Measurements from ENCODE around the gene POLR3H. TPM values are rescaled to one million over a fixed set of nuclear protein-coding genes. Genes with fewer than 3 reads are reported as not detected.
A peak's percentile ranks its signal among the peaks of the same experiment; 100 is the strongest.
"Not testable (repeated sequence)": the region's sequence is repeated elsewhere in the genome, so short reads cannot be mapped to it uniquely, and the experiment has no call there.

The POLR3H gene
- total RNA-seq, 1 donor from 2014 or later: 15.8 TPM

- Histone ChIP-seq H3K4me1 (peaks cover 65% of the 10 kb centered on the region), H3K27ac (replicated peaks) (peak overlapping the region; percentile 97), H3K9me3 (replicated peaks) (no peaks in the 10 kb centered on the region), H3K36me3 (no peaks in the 10 kb centered on the region), H3K27me3 (ENCODE audit: low read depth) (peaks cover 18% of the 10 kb centered on the region), H3K4me3 (peak overlapping the region; percentile 74)
- intact Hi-C loops (cut with micrococcal nuclease): no loop called here
- no peak for TF ChIP-seq CTCF (IDR thresholded peaks at IDR 0.05; ENCODE audit: borderline replicate concordance)
- DNase-seq: no peak
Measured at GRCh38 chr22:41560095-41560471, 15.8 kb upstream of the POLR3H start.

- H3K9me3 ChIP-seq (replicated peaks); H3K36me3 ChIP-seq; DNase-seq; H3K4me3 ChIP-seq; intact Hi-C loops (cut with micrococcal nuclease): not testable (repeated sequence)
- peaks cover 55% of the 10 kb centered on the region for H3K4me1 ChIP-seq
- H3K27me3 ChIP-seq (ENCODE audit: low read depth): peaks cover 18% of the 10 kb centered on the region
- H3K27ac ChIP-seq (replicated peaks): peak overlapping the region; percentile 75
Measured at GRCh38 chr22:41558241-41558630, 14.0 kb upstream of the POLR3H start.

GRCh38 chr22:41557401-41558240 lies 13.4 kb upstream of the POLR3H start:
- no peaks in the 10 kb centered on the region for H3K36me3 ChIP-seq
- DNase-seq: peak; percentile 79
- no peak for TF ChIP-seq CTCF (IDR thresholded peaks at IDR 0.05; ENCODE audit: borderline replicate concordance)
- H3K4me3 ChIP-seq: peak overlapping the region; percentile 0
- peaks cover 14% of the 10 kb centered on the region for H3K27me3 ChIP-seq (ENCODE audit: low read depth)
- peak overlapping the region; percentile 75 for H3K27ac ChIP-seq (replicated peaks)
- peaks cover 54% of the 10 kb centered on the region for H3K4me1 ChIP-seq
- intact Hi-C loops (cut with micrococcal nuclease): no loop called here
- H3K9me3 ChIP-seq (replicated peaks): no peaks in the 10 kb centered on the region

- Histone ChIP-seq H3K36me3 (no peaks in the 10 kb centered on the region), H3K4me3 (no peak overlapping the region), H3K4me1 (peaks cover 54% of the 10 kb centered on the region), H3K27me3 (ENCODE audit: low read depth) (peaks cover 4% of the 10 kb centered on the region), H3K9me3 (replicated peaks) (no peaks in the 10 kb centered on the region), H3K27ac (replicated peaks) (peak overlapping the region; percentile 75)
- intact Hi-C loops (cut with micrococcal nuclease): no loop called here
- TF ChIP-seq CTCF (IDR thresholded peaks at IDR 0.05; ENCODE audit: borderline replicate concordance): no peak
- no peak for DNase-seq
Measured at GRCh38 chr22:41556561-41556960, 12.3 kb upstream of the POLR3H start.

GRCh38 chr22:41555325-41555982 lies 11.2 kb upstream of the POLR3H start:
- Histone ChIP-seq H3K4me1 (peaks cover 47% of the 10 kb centered on the region), H3K27me3 (ENCODE audit: low read depth) (peaks cover 4% of the 10 kb centered on the region), H3K36me3 (no peaks in the 10 kb centered on the region), H3K9me3 (replicated peaks) (no peaks in the 10 kb centered on the region), H3K27ac (replicated peaks) (no peak overlapping the region), H3K4me3 (no peak overlapping the region)
- intact Hi-C loops (cut with micrococcal nuclease): no loop called here
- no peak for TF ChIP-seq CTCF (IDR thresholded peaks at IDR 0.05; ENCODE audit: borderline replicate concordance)
- DNase-seq: no peak

Data from left ventricle myocardium inferior (tissue), 1 donor.